Measurements from ENCODE around the gene OR13A1.
"Not testable (repeated sequence)": the region's sequence is repeated elsewhere in the genome, so short reads cannot be mapped to it uniquely, and the experiment has no call there.

The OR13A1 gene

GRCh38 chr10:45261946-45262345 is 53.5 kb downstream of the OR13A1 start:
- Mint-ChIP-seq H3K36me3 (ENCODE audit: low read depth) (no peaks in the 10 kb centered on the region), H3K27ac (no peak overlapping the region), H3K4me1 (ENCODE audit: low read depth) (no peaks in the 10 kb centered on the region), H3K27me3 (ENCODE audit: low read depth) (peaks cover 46% of the 10 kb centered on the region), H3K9me3 (no peaks in the 10 kb centered on the region), H3K4me3 (no peak overlapping the region)

GRCh38 chr10:45261243-45261775 is 54.1 kb downstream of the OR13A1 start:
- Mint-ChIP-seq H3K27me3 (ENCODE audit: low read depth) (peaks cover 39% of the 10 kb centered on the region), H3K4me3 (no peak overlapping the region), H3K27ac (no peak overlapping the region), H3K36me3 (ENCODE audit: low read depth) (no peaks in the 10 kb centered on the region), H3K9me3 (no peaks in the 10 kb centered on the region), H3K4me1 (ENCODE audit: low read depth) (no peaks in the 10 kb centered on the region)

- not testable (repeated sequence) for H3K36me3 Mint-ChIP-seq (ENCODE audit: low read depth); H3K27ac Mint-ChIP-seq; H3K9me3 Mint-ChIP-seq; H3K4me3 Mint-ChIP-seq; H3K4me1 Mint-ChIP-seq (ENCODE audit: low read depth)
- peaks cover 39% of the 10 kb centered on the region for H3K27me3 Mint-ChIP-seq (ENCODE audit: low read depth)
Observed at GRCh38 chr10:45260635-45261034, 54.8 kb downstream of the OR13A1 start.

GRCh38 chr10:45259786-45260495 is 55.5 kb downstream of the OR13A1 start:
- peaks cover 34% of the 10 kb centered on the region for H3K27me3 Mint-ChIP-seq (ENCODE audit: low read depth)
- not testable (repeated sequence) for H3K4me1 Mint-ChIP-seq (ENCODE audit: low read depth); H3K36me3 Mint-ChIP-seq (ENCODE audit: low read depth); H3K9me3 Mint-ChIP-seq; H3K4me3 Mint-ChIP-seq; H3K27ac Mint-ChIP-seq

- no peaks in the 10 kb centered on the region for H3K36me3 Mint-ChIP-seq (ENCODE audit: low read depth)
- no peaks in the 10 kb centered on the region for H3K9me3 Mint-ChIP-seq
- peaks cover 8% of the 10 kb centered on the region for H3K4me1 Mint-ChIP-seq (ENCODE audit: low read depth)
- H3K27ac Mint-ChIP-seq, result no peak overlapping the region
- no peak overlapping the region for H3K4me3 Mint-ChIP-seq
- peaks cover 23% of the 10 kb centered on the region for H3K27me3 Mint-ChIP-seq (ENCODE audit: low read depth)
Observed at GRCh38 chr10:45257600-45257999, 57.8 kb downstream of the OR13A1 start.

GRCh38 chr10:45256246-45256645 is 59.2 kb downstream of the OR13A1 start:
- H3K4me3 Mint-ChIP-seq, result no peak overlapping the region
- no peaks in the 10 kb centered on the region for H3K9me3 Mint-ChIP-seq
- H3K27me3 Mint-ChIP-seq (ENCODE audit: low read depth), result peaks cover 12% of the 10 kb centered on the region
- H3K36me3 Mint-ChIP-seq (ENCODE audit: low read depth), result no peaks in the 10 kb centered on the region
- peaks cover 8% of the 10 kb centered on the region for H3K4me1 Mint-ChIP-seq (ENCODE audit: low read depth)
- no peak overlapping the region for H3K27ac Mint-ChIP-seq

- Mint-ChIP-seq H3K4me3 (no peak overlapping the region), H3K36me3 (ENCODE audit: low read depth) (no peaks in the 10 kb centered on the region), H3K9me3 (no peaks in the 10 kb centered on the region), H3K27me3 (ENCODE audit: low read depth) (peaks cover 7% of the 10 kb centered on the region), H3K27ac (no peak overlapping the region), H3K4me1 (ENCODE audit: low read depth) (peaks cover 10% of the 10 kb centered on the region)
Observed at GRCh38 chr10:45255706-45256105, 59.7 kb downstream of the OR13A1 start.

- Mint-ChIP-seq H3K27me3 (ENCODE audit: low read depth) (peaks cover 7% of the 10 kb centered on the region), H3K4me3 (no peak overlapping the region), H3K4me1 (ENCODE audit: low read depth) (peaks cover 15% of the 10 kb centered on the region), H3K27ac (no peak overlapping the region), H3K36me3 (ENCODE audit: low read depth) (no peaks in the 10 kb centered on the region), H3K9me3 (no peaks in the 10 kb centered on the region)
Observed at GRCh38 chr10:45254892-45255291, 60.5 kb downstream of the OR13A1 start.

- Mint-ChIP-seq H3K9me3 (no peaks in the 10 kb centered on the region), H3K27me3 (ENCODE audit: low read depth) (peaks cover 10% of the 10 kb centered on the region), H3K27ac (no peak overlapping the region), H3K4me3 (no peak overlapping the region), H3K36me3 (ENCODE audit: low read depth) (no peaks in the 10 kb centered on the region), H3K4me1 (ENCODE audit: low read depth) (peaks cover 16% of the 10 kb centered on the region)
Observed at GRCh38 chr10:45253183-45253914, 62.1 kb downstream of the OR13A1 start.
